ENCODE data around the gene PLCD1.
"Not testable (repeated sequence)": the region's sequence is repeated elsewhere in the genome, so short reads cannot be mapped to it uniquely, and the experiment has no call there.

Gene PLCD1

GRCh38 chr3:38046821-38047220 is 17.4 kb upstream of the PLCD1 start:
- DNase-seq (ENCODE audit: insufficient read length, low spot score) (no peak), FAIRE-seq (no peak)
- TF ChIP-seq POLR2A (IDR thresholded peaks at IDR 0.05; ENCODE audit: low read depth, low read length): no peak

- TF ChIP-seq POLR2A (IDR thresholded peaks at IDR 0.05; ENCODE audit: low read depth, low read length): no peak
- no peak for FAIRE-seq
Measured at GRCh38 chr3:38046027-38046426, 16.6 kb upstream of the PLCD1 start.

GRCh38 chr3:38043486-38043885 is 14.0 kb upstream of the PLCD1 start:
- DNase-seq (ENCODE audit: insufficient read length, low spot score) (no peak), FAIRE-seq (no peak)
- TF ChIP-seq POLR2A (IDR thresholded peaks at IDR 0.05; ENCODE audit: low read depth, low read length): no peak

More at GRCh38 chr3:38046027-38046426, 16.6 kb upstream of the PLCD1 start:
- no peak for DNase-seq (ENCODE audit: insufficient read length, low spot score)

GRCh38 chr3:38040401-38040800 is 11.0 kb upstream of the PLCD1 start:
- DNase-seq (ENCODE audit: insufficient read length, low spot score) (no peak), FAIRE-seq (no peak)
- TF ChIP-seq POLR2A (IDR thresholded peaks at IDR 0.05; ENCODE audit: low read depth, low read length): no peak

- FAIRE-seq: no peak
- no peak for TF ChIP-seq POLR2A (IDR thresholded peaks at IDR 0.05; ENCODE audit: low read depth, low read length)
- DNase-seq (ENCODE audit: insufficient read length, low spot score): no peak
Measured at GRCh38 chr3:38039899-38040261, 10.4 kb upstream of the PLCD1 start.

- DNase-seq (ENCODE audit: insufficient read length, low spot score): no peak
- FAIRE-seq: no peak
- no peak for TF ChIP-seq POLR2A (IDR thresholded peaks at IDR 0.05; ENCODE audit: low read depth, low read length)
Measured at GRCh38 chr3:38039101-38039898, 9.9 kb upstream of the PLCD1 start, which contains the start of gene DLEC1. Gene DLEC1, plus strand, starts transcription at chr3:38039208. Its CDS starts 18 bp downstream, at chr3:38039226.

GRCh38 chr3:38038447-38038911 is 9.0 kb upstream of the PLCD1 start:
- TF ChIP-seq POLR2A (IDR thresholded peaks at IDR 0.05; ENCODE audit: low read depth, low read length): no peak
- no peak for DNase-seq (ENCODE audit: insufficient read length, low spot score)
- no peak for FAIRE-seq

- DNase-seq (ENCODE audit: insufficient read length, low spot score) (no peak), FAIRE-seq (no peak)
- TF ChIP-seq POLR2A (IDR thresholded peaks at IDR 0.05; ENCODE audit: low read depth, low read length): no peak
Measured at GRCh38 chr3:38036906-38037305, 7.5 kb upstream of the PLCD1 start.

- no peak for TF ChIP-seq POLR2A (IDR thresholded peaks at IDR 0.05; ENCODE audit: low read depth, low read length)
- FAIRE-seq: no peak
- DNase-seq (ENCODE audit: insufficient read length, low spot score): no peak
Measured at GRCh38 chr3:38036286-38036685, 6.8 kb upstream of the PLCD1 start.

- FAIRE-seq; DNase-seq (ENCODE audit: insufficient read length, low spot score): not testable (repeated sequence)
Measured at GRCh38 chr3:38034335-38034734, 4.9 kb upstream of the PLCD1 start.

GRCh38 chr3:38033586-38033985 is 4.1 kb upstream of the PLCD1 start:
- FAIRE-seq: not testable (repeated sequence)

GRCh38 chr3:38032328-38032865 is 3.0 kb upstream of the PLCD1 start:
- DNase-seq (ENCODE audit: insufficient read length, low spot score) (no peak), FAIRE-seq (no peak)
- no peak for TF ChIP-seq POLR2A (IDR thresholded peaks at IDR 0.05; ENCODE audit: low read depth, low read length)

More at GRCh38 chr3:38033586-38033985, 4.1 kb upstream of the PLCD1 start:
- DNase-seq (ENCODE audit: insufficient read length, low spot score): not testable (repeated sequence)

- TF ChIP-seq POLR2A (IDR thresholded peaks at IDR 0.05; ENCODE audit: low read depth, low read length): no peak
- DNase-seq (ENCODE audit: insufficient read length, low spot score): peak; percentile 99
- FAIRE-seq: no peak
Measured at GRCh38 chr3:38031022-38031994, 1.9 kb upstream of the PLCD1 start.
